Cerebellar cortex (tissue), 1 donor: ENCODE data around the gene EDA.
A peak's percentile ranks its signal among the peaks of the same experiment; 100 is the strongest.

ENCODE experiments used
- DNase-seq: peaks from one replicate; pipeline ENCODE4 v3.0.0-alpha.2; 2015; ENCODE audit warnings: low spot score

EDA gene

DNA sequence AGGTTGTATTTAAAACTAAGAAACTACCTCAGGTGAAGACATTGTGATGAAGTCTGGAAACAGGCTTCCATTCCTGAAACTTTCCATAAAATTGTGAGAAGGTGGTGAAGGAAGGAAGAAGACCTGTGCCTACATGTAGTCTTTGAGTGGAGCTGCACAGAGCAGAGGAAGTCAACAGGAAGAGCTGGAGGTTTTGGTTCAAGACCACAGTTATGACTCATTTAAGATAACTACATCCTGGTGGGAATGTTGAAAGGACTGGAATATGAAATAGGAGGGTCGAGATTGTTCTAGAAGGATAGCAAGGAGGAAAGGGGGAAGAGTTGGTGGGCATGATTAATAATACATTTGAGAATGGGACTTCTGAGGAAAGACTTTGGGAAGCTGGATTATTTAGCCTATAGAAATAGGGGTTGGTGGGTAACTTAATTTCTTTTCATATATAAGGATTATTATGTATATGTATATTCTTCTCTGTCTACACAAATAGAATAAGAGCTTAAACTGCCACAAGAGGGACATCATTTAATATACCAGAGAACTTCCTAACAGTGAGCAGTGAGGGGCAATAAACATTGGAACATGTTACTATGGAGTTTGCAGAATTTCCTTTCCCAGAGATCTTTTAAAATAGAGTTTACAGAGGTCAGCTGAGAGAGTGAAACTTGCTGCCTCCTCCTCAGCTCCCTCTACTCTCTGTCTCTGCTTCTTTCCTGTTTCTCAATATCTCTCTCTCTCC lies 410.4 kb downstream of the EDA start:
- DNase-seq: no peak

- DNase-seq: no peak
Observed at GRCh38 chrX:70026851-70027200, 410.9 kb downstream of the EDA start.

GRCh38 chrX:70029863-70030262 lies 413.9 kb downstream of the EDA start:
- no peak for DNase-seq

DNA sequence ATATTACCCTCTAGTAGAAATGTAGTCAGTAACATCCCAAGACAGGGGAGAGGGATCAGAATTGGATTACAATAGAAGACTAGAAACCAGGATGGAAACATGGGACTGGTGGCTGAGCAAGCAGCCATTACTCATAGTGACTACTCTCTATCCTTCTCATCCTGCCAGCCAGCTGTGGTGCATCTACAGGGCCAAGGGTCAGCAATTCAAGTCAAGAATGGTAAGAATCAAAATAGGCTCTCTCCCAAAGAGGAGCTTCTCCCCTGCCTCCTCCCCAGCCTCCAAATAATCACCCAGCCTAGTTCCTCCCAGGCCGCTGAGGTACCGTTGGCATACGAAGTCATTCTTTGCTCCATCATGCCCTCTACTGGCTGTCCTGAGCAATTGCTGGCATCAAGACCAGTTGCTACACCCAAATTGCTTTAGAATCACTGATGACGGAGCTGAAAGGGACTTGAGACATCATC lies 414.4 kb downstream of the EDA start:
- peak; percentile 46 for DNase-seq

DNA sequence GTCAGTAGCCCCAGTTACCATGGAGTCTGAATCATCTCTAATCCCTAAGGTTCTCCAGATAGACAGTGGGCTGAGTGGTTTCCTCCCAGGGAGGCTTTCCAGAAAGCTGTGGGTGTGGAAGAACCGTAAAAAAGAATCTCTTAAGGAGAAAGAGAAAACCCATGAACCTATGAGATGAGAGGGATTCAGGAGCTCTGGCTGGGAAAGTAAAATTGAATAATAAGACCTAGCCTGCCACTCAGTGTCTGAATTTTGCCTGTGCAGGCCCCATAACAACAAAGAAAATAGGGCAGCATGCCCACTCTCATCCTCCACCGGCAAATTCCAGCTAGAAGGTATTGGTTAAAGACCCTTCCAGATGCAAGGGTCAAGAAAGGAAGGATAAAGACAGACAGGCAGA lies 416.9 kb downstream of the EDA start:
- DNase-seq: no peak

DNA sequence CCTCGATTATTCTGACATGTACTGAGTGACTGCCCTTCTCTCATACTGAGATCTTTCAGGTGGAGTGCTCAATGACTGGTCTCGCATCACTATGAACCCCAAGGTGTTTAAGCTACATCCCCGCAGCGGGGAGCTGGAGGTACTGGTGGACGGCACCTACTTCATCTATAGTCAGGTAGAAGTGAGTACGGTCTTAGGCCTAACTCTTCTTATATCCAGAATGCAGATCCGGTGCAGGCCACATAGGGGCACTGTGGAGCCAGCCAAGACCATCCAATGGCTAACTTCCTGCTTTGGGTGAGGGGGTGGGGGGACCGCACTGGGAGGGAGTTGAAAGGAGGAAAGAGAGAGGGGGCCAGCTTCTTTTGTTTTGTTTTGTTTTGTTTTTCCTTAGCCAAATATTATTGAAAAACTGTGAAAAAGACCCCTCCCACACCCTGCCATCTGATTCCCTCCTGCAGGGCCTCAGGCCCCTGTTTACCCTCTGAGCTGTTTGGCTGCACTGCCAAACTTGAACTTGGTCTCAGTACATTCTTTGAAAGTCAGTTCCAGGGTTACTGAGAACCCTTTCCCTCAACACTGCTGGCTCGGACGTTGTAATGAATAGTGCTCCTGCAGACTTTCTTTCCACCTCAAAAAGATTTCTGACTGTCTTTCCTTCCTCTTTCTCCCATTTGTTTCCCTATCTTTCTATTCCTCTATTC lies 417.6 kb downstream of the EDA start:
- DNase-seq: peak; percentile 14

DNA sequence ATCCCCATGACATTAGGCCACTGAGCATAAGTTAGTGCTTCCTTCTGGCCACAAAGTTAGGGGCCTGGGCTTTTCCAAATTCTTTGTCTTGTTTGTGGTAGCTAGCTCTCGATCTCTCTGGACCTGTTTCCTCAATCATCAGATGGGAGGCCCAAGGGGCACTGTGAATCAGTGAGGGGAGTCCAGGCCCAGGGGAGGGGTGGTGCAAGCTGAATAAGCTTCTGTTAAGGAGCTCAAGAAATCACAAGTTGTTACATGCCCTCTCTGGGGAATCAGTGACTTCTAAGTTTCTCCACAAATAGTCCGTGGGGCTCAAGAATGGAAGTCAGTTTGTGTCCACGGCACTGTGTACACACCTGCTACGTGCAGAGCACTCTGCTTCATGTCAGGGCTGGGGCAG lies 418.7 kb downstream of the EDA start:
- DNase-seq: no peak

GRCh38 chrX:70038515-70038914 lies 422.6 kb downstream of the EDA start:
- DNase-seq: no peak

DNA sequence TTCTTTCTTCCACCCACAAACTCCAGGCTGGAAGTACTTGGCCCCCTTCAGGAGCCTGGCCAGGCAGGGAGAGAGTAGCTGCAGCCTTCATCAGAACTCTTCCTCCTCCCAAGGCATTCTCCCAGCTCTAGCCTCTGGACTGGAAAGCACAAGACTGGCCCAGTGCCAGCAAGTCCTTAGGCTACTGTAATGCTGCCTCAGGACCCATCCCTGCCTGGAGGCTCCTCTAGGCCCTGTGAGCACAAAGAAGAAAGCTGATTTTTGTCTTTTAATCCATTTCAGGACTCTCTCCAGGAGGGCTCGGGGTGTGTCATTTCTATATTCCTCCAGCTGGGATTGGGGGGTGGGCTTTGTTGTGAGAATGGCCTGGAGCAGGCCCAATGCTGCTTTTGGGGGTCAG lies 423.0 kb downstream of the EDA start:
- DNase-seq: no peak

DNA sequence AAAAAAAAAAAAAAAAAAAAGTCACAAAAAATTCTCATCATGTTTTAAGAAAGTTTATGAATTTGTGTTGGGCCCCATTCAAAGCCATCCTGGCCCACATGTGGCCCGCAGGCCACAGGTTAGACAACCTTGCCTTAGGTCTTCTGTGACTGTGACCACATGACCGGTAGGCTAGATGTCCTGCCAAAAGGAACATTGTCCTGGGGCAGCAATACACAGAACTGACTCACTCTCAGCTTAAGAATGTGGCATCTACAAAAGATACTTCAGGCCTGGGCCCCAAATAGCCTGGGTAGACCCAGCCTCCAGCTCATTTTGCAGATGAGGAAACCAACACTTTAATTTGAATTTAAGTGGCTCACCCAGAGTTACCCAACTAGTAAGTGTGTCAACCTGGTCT lies 423.8 kb downstream of the EDA start:
- no peak for DNase-seq

DNA sequence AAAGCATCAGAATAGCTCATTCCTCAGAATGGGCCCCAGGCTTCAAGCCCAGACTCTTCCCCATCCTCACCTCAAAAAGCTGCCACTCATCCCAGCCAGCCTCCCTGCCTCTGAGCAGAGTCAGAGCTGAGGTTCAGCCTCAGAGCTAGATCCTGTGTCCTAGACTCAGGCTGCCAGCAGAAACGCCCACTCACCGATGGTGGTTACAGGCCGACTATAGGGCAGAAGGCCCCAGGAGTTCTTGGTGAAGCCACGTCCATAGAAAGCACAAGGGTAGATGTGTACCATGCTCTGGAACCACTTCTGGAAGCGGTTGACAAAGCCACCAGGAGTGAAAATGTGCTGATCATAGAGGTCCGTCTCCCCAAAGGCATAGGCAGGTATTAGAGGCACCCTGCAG lies 426.1 kb downstream of the EDA start:
- no peak for DNase-seq

- no peak for DNase-seq
Observed at GRCh38 chrX:70042399-70043371, 426.8 kb downstream of the EDA start.

DNA sequence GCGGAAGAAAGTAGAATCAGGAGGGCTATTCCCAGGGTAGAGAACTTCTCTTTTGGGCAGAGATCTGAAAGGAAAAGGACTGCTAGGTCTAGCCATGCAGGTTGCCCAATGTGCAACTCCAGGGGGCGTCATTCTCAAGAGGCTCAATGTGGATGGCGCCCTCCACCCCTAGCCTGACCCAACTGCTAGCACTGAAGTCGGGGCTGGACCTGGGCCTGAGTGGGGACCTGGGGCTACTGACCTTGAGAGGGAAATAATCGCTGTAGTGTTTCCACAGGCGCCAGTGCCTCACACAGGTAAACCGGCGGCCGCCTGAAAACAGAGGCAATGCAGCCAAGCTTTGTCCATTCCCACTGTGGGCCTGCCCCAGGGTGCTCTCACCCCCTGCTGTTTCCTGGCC lies 427.8 kb downstream of the EDA start:
- no peak for DNase-seq

DNA sequence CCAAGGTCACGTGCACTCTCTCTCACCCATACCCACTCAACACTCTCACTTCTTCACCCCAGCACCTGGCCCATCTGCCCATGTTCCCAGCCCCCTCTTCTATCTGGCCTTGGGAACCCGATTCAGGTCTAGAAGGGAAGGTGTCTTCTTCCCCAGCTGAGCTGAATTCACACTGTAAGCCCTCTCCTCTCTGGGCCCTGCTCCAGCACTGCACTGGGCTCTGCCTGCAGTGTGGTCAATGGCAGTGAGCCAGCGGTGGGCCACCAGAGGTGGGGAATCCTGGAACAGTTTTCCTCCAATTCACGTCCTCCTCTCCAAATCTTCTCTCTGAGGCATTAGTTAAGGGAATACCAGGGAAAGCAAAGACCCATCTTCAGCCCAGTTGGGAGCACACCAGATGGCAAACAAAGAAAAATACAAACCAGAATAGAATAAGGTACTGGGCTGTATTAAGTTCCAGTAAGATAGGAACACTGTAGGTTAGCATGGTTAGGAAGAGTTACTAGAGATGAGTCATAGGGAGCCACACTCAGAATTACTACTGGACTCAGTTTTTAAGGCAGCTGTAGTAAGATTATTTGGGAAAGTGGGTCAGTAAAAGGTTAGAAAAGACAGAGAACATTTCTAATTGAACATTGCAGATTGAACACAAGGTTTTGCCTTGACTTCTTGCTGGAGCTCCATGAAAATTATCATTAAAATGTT lies 428.8 kb downstream of the EDA start:
- DNase-seq: no peak

GRCh38 chrX:70046978-70047377 lies 431.1 kb downstream of the EDA start:
- no peak for DNase-seq

- DNase-seq: no peak
Observed at GRCh38 chrX:70049406-70049805, 433.5 kb downstream of the EDA start.

DNA sequence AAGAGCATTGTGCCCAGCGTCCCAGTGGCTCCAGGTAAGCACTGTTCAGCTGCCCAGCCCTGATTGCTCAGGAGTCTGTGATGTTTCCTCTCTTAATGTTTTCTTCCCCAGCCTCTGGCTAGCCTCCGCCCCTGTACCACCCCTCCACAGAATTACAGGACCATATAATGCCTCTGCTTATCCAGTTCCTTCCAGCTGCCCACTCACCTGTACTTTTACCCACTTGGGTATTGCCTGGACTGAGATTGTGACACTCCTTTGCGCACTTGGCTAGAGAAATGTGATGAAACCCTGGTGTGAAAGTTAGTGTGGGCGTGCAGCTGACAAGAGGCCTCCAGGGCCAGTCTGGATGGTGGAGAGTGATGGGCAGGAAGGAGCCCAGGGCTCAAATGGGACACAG lies 434.0 kb downstream of the EDA start, which contains the start of gene AWAT2:
Gene AWAT2 (minus strand): TSS at position 14 of the 400 bp plus-strand sequence. CDS start 6 bp downstream, at position 8.
- no peak for DNase-seq

GRCh38 chrX:70052895-70053615 lies 437.1 kb downstream of the EDA start:
- DNase-seq: no peak

- DNase-seq: no peak
Observed at GRCh38 chrX:70054391-70054790, 438.5 kb downstream of the EDA start.

GRCh38 chrX:70062076-70062475 lies 446.2 kb downstream of the EDA start, which contains the start of gene OTUD6A:
TSS of gene OTUD6A (plus strand) at chrX:70062457. CDS start at chrX:70062525, 68 bp downstream.
- DNase-seq: no peak

- no peak for DNase-seq
Observed at GRCh38 chrX:70062961-70063550, 447.1 kb downstream of the EDA start.
